Mucosa of descending colon (tissue), 3 donors: ENCODE measurements around the gene GPR141. TPM values are rescaled to one million over a fixed set of nuclear protein-coding genes. Genes with fewer than 3 reads are reported as not detected.

Experiments
- ATAC-seq: fragments of 200-7000 bp; cut with Tn5 transposase; one replicate; pipeline ENCODE4 v1.9.1; 2020; ENCODE audit warnings: mild to moderate bottlenecking, moderate library complexity
- DNase-seq, 3 donors: peaks; one replicate each; pipeline ENCODE4 v3.0.0-alpha.2; 2020
- H3K36me3 ChIP-seq: fragments of 200-600 bp; one replicate; pipeline ENCODE4 v1.8.0; 2021; ENCODE audit warnings: low read depth, mild to moderate bottlenecking
- H3K4me1 ChIP-seq: fragments of 200-600 bp; one replicate; pipeline ENCODE4 v1.8.0; 2021; ENCODE audit warnings: low read depth, mild to moderate bottlenecking
- H3K4me3 ChIP-seq: fragments of 200-600 bp; one replicate; pipeline ENCODE4 v1.8.0; 2021; ENCODE audit warnings: mild to moderate bottlenecking
- H3K9me3 ChIP-seq: fragments of 200-600 bp; one replicate; pipeline ENCODE4 v1.8.0; 2021; ENCODE audit warnings: mild to moderate bottlenecking
- CTCF ChIP-seq: fragments of 200-600 bp; IDR thresholded peaks from one replicate; pipeline ENCODE4 v1.8.0; 2022; ENCODE audit warnings: antibody characterized with exemption, mild to moderate bottlenecking
- intact Hi-C, 2 donors: fragments of 100-400 bp; cut with DNase I in 1 of 2; cut with micrococcal nuclease in 1 of 2; formaldehyde crosslinking; loops; one replicate each; pipeline versions ENCODE4 v1.11.0 to v1.11.1; 2022; cut with DNase I, micrococcal nuclease
- total RNA-seq, 3 donors: library from RNA; stranded (reverse); fragmentation: NEBNext Ultra II Directional in 2 of 3; extraction: Animal tissue kit (Norgen Biotek cat#: 25700) in 2 of 3; gene quantifications; one replicate each; pipeline versions ENCODE4 v1.2.1 to v1.2.4, GENCODE V29; 2021 to 2023
- donor health status: DM: no; HTN: no; CAD: no; lungs with moderate emphysema.
- donor health status: DM: no; HTN: no; CAD: no.
- donor health status: DM: no; HTN: yes; CAD: no.

The GPR141 gene
- total RNA-seq, 3 donors from 2014 or later = 0.94 to 1.0 TPM; not detected in 1

- no peak for DNase-seq
- Histone ChIP-seq H3K4me3 (no peak overlapping the region), H3K4me1 (no peaks in the 10 kb centered on the region), H3K36me3 (no peaks in the 10 kb centered on the region), H3K9me3 (no peaks in the 10 kb centered on the region)
- intact Hi-C loops = no loop called here
- no peak for ATAC-seq
- no peak for TF ChIP-seq CTCF
Measured at GRCh38 chr7:37732888-37733287, 49.3 kb downstream of the GPR141 start.

- Histone ChIP-seq H3K4me1 (no peaks in the 10 kb centered on the region), H3K9me3 (no peaks in the 10 kb centered on the region), H3K36me3 (no peaks in the 10 kb centered on the region), H3K4me3 (no peak overlapping the region)
- intact Hi-C loops = no loop called here
- DNase-seq = no peak
- no peak for ATAC-seq
- no peak for TF ChIP-seq CTCF
Measured at GRCh38 chr7:37735196-37735595, 51.6 kb downstream of the GPR141 start.

GRCh38 chr7:37738321-37738720 lies 54.8 kb downstream of the GPR141 start:
- Histone ChIP-seq H3K36me3 (no peaks in the 10 kb centered on the region), H3K4me1 (no peaks in the 10 kb centered on the region), H3K9me3 (no peaks in the 10 kb centered on the region), H3K4me3 (no peak overlapping the region)
- no peak for ATAC-seq
- no peak for DNase-seq
- intact Hi-C loops = no loop called here
- TF ChIP-seq CTCF = no peak

GRCh38 chr7:37740398-37740797 lies 56.8 kb downstream of the GPR141 start:
- DNase-seq (no peak), ATAC-seq (no peak)
- no peaks in the 10 kb centered on the region for H3K9me3 ChIP-seq
- no peaks in the 10 kb centered on the region for H3K4me1 ChIP-seq
- intact Hi-C loops = no loop called here
- H3K4me3 ChIP-seq = no peak overlapping the region
- no peaks in the 10 kb centered on the region for H3K36me3 ChIP-seq
- no peak for TF ChIP-seq CTCF

- H3K4me1 ChIP-seq = no peaks in the 10 kb centered on the region
- H3K4me3 ChIP-seq = no peak overlapping the region
- intact Hi-C loops = no loop called here
- H3K9me3 ChIP-seq = no peaks in the 10 kb centered on the region
- no peaks in the 10 kb centered on the region for H3K36me3 ChIP-seq
- ATAC-seq (no peak), DNase-seq (no peak)
- no peak for TF ChIP-seq CTCF
Measured at GRCh38 chr7:37741776-37742175, 58.2 kb downstream of the GPR141 start.

- ATAC-seq = no peak
- intact Hi-C loops = no loop called here
- H3K4me1 ChIP-seq = no peaks in the 10 kb centered on the region
- DNase-seq = no peak
- H3K4me3 ChIP-seq = no peak overlapping the region
- H3K9me3 ChIP-seq = no peaks in the 10 kb centered on the region
- no peak for TF ChIP-seq CTCF
- no peaks in the 10 kb centered on the region for H3K36me3 ChIP-seq
Measured at GRCh38 chr7:37751096-37751495, 67.5 kb downstream of the GPR141 start.
